GM19467 (cell line): ENCODE measurements around the gene EPHB2.
"Not testable (repeated sequence)": the region's sequence is repeated elsewhere in the genome, so short reads cannot be mapped to it uniquely, and the experiment has no call there.

Experiments used
- ATAC-seq: cut with Tn5 transposase; IDR thresholded peaks from one replicate; pipeline ENCODE4 v1.9.1; 2021; ENCODE audit warnings: mild to moderate bottlenecking, moderate library complexity; ENCODE audit not compliant: unreplicated experiment

EPHB2 gene

DNA sequence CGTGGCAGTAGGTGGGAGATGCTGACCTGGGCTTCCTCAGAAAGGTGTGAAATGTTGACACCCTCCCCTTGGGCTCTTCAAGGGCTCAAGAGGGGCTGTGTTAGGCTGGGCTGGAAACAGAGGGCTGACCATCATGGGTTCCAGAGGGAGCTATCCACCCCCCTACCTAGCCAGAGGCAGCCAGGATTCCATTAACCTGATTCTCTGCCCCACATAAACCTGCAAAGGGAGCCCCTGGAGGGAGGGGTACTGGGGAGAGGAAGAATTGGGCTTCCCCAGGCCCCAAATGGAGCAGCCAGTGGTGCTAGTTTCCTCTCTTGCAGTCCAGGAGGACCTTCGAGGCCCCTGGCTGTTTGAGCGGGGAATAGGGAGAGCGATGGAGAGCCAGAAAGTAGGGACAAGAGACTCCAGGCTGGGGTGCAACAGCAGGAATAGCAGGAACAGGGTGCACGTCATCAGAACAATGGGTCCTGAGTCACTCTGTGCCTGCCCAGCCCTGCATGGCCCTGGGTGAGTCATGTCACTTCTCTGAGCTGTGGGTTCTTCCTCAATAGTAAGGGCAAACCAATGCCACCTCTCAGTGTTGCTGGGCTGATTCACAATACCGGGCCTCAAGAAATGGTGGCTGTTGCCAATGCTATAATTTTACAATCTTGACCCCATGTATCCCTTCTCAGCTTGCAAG lies 121.2 kb downstream of the EPHB2 start:
- no peak for ATAC-seq

DNA sequence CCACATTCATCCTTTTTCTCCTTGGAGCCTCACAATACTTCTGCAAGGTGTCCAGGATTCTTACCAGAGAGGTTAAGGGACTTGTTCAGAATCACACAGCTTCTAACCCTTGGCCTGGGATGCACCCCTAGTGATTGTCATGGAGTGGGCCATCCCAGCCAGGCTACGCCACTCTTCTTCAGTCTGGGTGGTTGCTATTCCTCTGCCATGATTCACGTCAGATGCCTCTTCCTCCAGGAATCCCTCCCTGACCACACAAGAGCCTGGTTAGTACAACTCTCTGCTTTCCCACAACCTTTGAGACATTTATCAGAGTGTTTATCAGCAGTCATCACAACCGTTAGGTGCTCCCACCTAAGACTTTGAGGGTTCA lies 121.8 kb downstream of the EPHB2 start:
- ATAC-seq, result no peak

DNA sequence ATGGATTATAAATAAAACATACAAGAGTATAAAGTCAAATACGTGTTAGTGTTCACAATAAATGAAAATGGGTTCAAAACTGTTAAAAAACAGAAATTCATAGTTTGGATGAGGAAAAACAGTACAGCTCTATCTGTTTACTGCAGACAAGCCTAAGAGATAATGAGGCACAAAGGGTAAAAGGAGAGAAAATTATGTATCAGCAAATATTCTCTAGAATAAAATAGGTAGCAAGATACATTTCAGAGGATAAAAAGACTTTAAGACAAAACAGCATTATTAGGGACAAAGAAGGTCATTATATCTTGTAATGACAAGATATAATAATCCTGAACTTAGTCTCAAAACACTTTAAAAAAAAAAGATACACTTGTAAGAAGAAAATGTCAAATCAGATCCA lies 123.1 kb downstream of the EPHB2 start:
- ATAC-seq, result no peak

DNA sequence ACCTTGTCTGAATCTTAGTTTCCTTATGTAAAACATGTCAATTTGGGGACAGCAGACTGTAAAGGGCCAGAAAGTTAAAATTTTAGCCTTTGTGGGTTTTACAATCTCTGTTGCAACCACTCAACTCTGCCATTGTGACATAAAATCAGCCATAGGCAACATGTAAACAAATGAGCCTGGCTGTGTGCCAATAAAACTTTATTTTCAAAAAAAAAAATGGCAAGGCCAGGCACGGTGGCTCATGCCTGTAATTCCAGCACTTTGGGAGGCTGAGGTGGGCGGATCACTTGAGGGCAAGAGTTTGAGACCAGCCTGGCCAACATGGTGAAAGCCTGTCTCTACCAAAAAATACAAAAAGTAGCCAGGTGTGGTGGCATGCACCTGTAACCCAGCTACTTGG lies 123.8 kb downstream of the EPHB2 start:
- not testable (repeated sequence) for ATAC-seq

DNA sequence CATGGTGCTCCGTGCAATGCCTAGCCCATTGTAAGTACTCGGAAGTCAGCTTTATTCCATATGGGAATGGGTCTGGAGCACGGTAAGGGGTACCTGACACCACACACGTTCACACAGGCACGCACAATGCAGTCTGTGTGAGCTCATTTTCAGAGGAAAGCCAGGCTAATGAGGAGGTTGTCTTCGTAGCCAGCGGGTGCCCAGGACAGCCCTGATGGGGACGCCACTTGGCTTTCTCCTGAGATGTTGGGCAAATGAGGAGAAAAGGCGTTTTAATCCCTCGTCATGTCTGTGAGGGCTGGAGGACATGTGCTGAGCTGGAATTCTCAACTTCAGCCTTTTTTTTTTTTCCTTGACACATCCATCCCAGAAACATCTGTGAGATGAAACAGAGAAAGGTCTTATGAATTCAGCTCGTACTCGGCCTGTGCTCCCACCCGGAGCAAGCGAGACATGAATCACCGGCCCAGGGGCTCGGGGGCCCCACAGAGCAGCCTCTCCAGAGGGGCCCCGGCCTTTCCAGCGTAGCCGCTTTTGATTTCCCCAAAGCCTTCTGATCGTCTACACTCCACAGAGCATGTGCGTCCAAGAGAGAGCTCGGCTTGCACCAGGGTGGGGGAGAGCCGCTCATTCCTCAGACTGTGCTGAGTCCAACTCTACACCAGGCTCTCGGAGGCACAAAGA lies 125.1 kb downstream of the EPHB2 start:
- no peak for ATAC-seq

DNA sequence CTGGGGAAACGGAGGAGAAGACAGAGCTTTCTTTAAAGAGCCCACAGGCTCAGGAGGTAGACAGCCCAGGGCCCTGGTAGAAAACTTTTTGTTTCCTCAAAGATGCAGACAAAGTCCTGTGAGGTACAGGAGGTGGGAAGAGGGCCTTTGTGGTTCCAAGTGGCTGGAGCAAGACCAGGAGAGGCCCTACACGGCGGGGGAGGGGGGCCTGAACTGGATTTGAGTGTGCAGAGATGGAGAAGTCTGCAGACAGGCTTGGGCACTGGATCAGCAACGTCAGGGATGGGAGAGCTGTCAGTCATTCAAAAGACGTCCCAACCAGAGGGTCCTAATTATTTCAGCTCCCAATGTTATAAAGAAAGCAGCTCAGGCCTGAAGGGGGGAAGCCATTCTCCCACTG lies 126.2 kb downstream of the EPHB2 start:
- no peak for ATAC-seq

DNA sequence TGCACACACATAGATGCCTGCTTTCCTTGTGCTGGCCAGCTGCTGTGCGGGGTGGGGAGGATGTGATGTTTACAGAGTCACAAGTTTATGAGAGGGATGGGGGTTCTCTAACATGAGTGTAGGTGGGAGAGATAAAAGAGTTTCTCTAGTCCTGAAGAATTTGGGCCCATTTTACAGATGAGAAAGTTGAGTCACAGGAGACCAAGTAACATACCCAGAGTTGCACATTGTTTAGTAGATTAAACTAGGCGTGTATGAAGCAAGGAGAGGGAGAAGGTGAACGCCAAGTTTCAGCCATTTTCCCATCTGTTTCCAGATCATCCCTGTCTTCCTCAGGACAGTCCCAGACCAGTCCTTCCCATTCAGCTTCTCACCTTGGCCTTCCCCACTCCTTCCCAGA lies 126.7 kb downstream of the EPHB2 start:
- no peak for ATAC-seq

DNA sequence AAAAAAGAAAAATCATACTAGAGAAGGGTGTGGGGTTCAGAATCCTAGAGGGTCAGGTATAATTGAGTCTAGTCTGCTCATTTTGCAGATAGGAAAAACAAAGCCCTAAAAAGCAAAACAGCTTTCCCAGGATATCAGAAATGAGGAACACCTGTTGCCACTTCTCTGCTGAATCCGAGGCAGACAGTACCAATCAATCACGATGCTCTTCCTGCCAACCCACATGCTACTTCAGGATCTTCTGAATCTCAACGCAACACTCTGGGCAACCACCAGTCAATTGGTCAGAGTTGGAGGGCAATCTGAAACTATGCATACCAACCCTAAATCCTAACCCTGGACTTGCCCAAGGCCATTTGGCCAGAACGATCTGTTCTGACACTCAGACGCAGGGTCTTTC lies 128.3 kb downstream of the EPHB2 start:
- no peak for ATAC-seq

DNA sequence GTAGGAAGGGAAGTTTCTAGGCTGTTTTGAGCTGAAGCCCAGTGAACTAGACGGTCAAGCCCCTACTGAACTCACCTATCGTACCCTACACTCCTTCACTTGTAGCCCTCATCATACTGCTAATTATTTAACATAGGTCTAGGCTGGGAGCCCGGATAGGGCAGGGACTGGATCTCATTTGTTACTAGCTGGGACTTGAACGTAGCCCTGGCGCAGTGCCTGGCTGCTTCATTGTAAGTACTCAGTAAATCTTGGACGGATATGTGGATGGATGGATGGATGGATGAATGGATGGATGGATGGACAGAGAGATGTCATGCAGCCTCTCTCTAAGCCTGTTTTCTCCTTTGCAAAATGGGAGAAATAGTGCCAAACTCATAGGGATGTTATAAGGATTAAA lies 129.2 kb downstream of the EPHB2 start:
- ATAC-seq, result no peak

DNA sequence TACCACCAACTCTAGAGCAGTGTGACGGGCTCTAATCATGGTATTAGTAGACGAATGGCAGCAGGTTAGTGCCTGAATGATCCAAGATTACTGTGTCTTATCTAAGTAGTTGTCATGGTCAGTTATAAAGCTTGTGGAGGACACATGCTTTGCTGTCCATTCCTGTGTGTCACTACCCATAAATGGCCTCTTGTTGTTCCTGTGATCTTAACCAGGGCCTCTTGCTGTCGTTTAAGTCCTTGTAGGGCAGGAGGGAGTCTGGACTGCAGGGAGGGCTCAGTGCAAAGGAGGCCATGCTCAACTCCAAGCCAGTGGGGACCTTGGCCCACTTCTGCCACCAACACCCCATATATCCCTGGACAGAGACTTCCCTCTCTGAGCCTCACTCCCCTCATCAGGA lies 130.5 kb downstream of the EPHB2 start:
- ATAC-seq, result no peak

DNA sequence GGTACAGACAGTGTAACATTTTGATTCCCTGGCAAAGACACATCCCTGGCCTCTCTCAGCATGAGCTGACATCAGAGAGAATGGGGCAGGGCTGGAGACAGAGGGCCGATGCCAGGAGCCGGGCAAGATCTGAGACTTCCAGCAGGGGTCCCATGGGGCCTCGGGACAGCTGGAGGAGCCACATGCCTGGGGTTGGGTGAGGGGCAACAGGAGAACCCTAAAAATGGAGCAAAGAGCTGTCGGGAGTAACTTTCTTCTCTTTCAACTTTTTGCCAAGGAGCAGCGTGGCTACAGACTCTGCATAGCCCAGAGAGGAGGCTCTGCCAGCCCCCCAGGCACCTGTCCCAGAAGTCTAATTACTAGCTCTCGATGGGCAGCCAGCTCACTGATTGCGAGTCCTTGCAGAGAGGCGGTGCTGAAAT lies 131.2 kb downstream of the EPHB2 start:
- ATAC-seq, result no peak

DNA sequence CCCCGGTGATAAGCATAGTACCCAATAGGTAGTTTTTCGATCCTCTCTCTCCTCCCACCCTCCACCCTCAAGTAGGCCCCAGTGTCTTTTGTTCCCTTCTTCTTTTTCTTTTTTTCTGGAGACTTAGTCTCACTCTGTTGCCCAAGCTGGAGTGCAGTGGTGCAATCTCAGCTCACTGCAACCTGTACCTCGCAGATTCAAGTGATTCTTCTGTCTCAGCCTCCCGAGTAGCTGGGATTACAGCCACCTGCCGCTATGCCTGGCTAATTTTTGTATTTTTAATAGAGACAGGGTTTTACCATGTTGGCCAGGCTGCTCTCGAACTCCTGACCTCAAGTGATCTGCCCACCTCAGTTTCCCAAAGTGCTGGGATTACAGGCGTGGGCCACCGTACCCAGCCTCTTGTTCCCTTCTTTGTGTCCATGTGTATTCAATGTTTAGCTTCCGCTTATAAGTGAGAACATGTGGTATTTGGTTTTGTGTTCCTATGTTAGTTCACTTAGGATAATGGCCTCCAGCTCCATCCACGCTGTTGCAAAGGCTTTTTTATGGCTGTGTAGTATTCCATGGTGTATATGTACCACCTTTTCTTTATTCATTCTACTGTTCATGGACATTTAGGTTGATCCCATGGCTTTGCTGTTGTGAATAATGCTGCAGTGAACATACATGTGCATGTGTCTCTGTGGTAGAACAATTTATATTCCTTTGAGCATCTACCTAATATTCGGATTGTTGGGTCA lies 133.0 kb downstream of the EPHB2 start:
- ATAC-seq, result not testable (repeated sequence)

DNA sequence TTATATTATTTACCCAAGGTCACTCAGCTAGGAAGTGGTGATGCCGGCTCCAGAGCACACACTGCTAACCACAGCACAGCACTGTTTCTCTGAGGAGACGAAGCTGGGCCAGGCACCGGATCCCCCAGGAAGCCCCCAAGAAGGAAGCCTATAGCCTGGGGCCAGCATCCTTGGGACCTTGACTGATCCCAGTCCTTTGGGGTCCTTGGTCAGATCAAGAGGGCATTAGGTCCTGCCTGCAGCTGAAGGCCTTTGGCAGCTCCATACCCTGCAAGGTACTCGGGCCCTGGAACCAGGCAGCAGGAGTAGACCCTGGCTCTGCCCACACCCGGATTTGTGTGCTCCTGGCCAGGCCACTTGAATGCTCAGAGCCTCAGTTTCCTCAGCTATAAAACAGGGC lies 134.0 kb downstream of the EPHB2 start:
- no peak for ATAC-seq

DNA sequence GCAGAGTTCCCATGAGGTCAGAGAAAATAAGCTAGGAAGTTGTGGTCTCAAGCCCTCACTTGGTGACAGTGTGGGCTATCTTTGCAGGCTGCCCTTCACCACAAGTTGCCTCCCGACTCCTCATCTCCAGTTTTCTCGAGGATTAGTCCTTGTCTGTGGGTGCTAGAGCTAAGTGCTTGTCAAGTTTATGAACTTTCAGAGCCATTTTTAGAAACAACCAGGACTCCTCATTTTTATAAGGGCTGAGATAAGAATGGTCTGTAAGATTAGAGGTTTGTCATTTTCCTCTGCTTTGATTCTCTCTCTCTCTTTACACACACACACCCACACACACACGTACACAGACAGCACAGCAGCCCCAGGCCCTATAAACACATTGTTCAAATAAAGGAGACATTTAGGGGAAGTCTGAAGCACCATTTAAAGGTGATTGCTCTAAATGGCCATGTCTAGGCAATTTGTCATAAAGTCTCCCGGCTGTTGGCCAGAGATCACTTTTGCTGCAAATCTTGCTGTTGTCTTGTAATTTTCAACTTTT lies 134.8 kb downstream of the EPHB2 start:
- ATAC-seq, result no peak

DNA sequence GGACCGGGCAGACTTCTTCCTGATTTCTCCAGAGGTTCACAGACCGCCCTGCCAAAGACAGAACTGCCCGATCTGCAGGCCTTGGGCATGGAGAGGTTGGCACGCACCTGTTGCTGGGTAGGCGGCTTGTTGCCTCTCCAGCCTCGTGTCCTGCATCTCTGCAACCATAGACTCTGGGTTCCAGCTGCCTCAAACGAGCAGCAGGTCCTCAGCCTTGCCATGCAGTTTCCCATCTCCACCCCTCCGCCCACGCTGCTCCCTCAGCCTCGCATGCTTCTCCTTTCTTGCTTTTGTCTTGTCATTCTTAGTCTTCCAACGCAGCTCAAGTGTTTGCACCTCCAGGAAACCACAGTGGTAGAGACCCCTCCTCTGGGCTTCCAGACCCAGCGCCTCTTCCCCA lies 135.8 kb downstream of the EPHB2 start:
- no peak for ATAC-seq

DNA sequence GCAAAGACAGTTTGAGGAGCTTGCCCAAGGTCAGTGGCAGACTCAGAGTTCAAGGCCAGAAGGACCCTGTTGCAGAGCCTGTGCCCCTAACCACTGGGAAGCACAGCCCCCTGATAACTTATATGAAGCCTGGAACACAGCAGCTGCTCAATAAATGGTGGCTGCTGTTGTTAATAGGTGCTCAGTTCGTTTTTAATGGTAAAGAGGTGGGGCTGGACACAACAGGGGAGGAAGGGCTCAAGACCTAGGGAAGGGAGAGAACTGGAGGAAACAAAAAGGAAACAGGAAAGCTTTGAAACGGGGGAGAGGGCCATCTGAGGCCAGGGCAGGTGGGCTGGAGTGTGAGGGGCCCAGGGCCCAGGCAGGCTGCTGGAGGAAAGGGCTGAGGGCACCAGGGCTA lies 136.6 kb downstream of the EPHB2 start:
- ATAC-seq, result no peak

DNA sequence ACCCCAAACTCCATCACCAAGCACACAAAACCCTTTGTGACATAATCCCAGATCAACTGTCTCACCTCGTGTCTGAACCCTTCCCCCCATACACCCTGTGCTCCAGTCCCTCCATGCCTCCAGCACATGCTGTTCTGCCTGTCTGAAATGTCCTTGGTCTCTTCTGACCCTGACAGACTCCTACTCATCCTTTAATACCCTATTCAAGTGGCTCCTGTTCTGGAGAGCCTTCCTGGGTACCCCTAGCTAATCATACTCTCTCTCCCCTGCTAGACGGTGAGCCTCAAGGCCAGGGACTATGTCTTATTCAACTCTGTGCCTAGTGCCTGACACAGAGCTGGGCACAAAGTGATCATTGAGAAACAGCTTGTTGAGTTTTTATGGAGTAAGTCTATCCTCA lies 137.1 kb downstream of the EPHB2 start:
- no peak for ATAC-seq

DNA sequence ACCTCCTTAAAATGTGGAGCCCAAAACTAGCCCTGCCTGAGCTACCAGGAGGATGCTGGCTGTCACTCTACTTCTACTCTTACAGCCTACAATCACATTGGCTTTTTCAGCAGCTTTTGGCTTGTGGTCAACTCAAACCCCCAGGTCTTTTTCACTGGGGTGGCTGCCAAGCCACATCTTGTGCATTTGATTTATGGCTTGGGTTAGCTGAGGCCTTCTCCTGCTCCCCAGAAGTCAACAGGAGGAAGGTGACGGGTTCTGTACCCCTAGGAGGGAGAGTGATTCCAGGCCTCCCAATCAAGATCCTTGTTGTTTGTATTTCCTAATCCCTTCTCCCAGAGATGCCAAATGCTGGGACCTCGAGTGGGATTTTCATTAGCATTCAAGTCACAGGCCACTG lies 137.8 kb downstream of the EPHB2 start:
- ATAC-seq, result no peak

DNA sequence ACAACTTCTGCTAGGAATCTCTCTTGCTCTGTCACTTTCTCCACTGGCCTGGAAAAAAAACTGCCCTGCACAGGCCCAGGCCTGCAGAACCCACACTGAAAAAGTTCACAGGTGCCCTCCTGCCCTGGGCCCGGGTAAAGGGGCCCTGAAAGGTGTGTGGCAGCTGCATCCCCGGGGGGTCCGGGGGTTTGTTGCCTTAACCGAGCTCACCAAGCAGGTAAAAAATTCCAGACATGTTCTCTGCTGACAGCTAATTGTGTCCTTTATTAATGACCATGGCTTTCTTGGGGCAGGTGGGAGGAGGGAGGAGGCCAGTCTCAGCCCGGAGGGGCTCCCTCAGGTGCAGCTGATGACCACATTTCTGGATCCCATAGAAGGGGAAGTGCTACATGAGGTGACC lies 139.1 kb downstream of the EPHB2 start:
- ATAC-seq, result no peak

DNA sequence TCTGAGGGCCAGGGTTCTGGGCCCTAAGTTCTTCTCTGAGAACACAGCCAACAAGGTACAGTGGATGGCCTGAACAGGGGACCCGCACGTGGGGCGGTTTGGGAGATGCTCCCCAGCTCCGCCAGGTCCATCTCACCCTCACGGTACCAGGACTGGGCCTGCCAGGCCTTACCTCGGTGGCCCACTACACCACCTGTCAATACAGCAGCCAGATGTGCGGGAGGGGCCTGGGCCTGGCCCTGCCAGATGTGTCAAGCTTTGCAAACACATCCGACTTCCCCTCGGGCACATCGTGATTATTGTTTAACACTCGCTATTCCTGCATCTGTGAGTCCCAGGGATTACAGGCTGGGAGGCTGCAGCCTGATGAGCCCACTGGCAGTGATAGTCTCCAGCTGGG lies 139.6 kb downstream of the EPHB2 start:
- ATAC-seq, result no peak

DNA sequence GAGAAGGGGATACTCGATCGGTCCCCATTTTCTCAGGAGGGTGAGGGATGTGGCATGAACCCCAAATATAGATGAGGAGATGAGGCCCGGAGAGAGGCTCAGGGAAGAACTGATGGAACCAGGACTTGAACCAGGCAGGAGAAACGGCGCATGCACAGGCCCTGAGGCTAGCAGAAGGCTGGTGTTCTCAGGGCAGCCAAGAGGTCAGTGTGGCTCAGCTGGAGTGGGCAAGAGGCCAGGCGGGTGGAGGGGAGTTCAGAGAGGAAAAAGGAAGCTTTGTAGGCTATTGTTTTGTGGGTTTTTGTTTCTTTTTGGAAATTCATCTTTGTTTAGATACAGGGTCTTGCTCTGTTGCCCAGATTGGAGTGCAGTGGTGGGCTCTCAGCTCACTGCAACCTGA lies 140.0 kb downstream of the EPHB2 start:
- no peak for ATAC-seq

DNA sequence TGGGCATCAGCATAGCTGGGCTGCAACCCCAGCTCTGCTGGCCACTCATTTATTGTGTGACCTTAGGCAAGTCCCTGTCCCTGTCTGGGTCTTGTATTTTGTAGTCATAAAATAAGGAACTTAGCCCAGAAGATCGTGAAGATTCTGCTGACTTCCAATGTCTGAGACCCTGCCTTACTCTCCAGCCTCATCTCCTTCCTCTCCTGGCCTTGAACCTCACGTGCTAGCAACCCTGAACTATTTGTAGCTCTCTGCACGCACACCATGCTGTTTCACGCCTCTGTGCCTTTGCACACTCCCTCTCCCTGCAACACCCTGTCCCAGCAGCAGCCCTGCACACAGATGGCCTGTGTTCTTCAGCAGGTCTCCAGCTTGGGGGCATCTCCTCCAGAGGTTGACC lies 140.9 kb downstream of the EPHB2 start:
- ATAC-seq, result no peak
